GM23338 (cell line): ENCODE measurements around the gene PTPN20.

ENCODE experiments used
- CREB1 ChIP-seq: fragments of 250-450 bp; sonication (Bioruptor Pico); IDR thresholded peaks from 2 replicates; pipeline ENCODE4 v1.5.0; 2020; ENCODE audit warnings: low read depth, mild to moderate bottlenecking, moderate library complexity
- CTCF ChIP-seq, 2 experiments: fragments of 200-600 bp in 1 of 2; sonication (generic) in 1 of 2; conservative IDR thresholded peaks; 2 replicates each; pipeline versions ENCODE4 v1.5.1 to v1.6.1; 2016 to 2017; ENCODE audit warnings: antibody characterized with exemption in 2 of 2, low read depth in 2 of 2, mild to moderate bottlenecking in 2 of 2, moderate library complexity in 1 of 2
- EZH2 ChIP-seq: fragments of 200-600 bp; sonication (generic); IDR thresholded peaks from one replicate; pipeline ENCODE4 v1.8.0; 2017; ENCODE audit warnings: antibody characterized with exemption, mild to moderate bottlenecking, low read depth; ENCODE audit not compliant: unreplicated experiment
- EZH2phosphoT487 ChIP-seq: fragments of 200-600 bp; sonication (generic); IDR thresholded peaks from one replicate; pipeline ENCODE4 v1.8.1; 2018; ENCODE audit warnings: antibody characterized with exemption; ENCODE audit not compliant: unreplicated experiment
- JUNB ChIP-seq: IDR thresholded peaks from one replicate; pipeline ENCODE4 v1.6.1; 2016; ENCODE audit warnings: antibody characterized with exemption; ENCODE audit not compliant: unreplicated experiment
- NANOG ChIP-seq: IDR thresholded peaks from 2 replicates; pipeline ENCODE4 v1.6.1; 2016; ENCODE audit warnings: antibody characterized with exemption, borderline replicate concordance
- POLR2AphosphoS5 ChIP-seq: IDR thresholded peaks from 2 replicates; pipeline ENCODE4 v1.6.1; 2016; ENCODE audit warnings: antibody characterized with exemption, low read depth
- REST ChIP-seq: IDR thresholded peaks from one replicate; pipeline ENCODE4 v1.6.1; 2018; ENCODE audit warnings: antibody characterized with exemption; ENCODE audit not compliant: unreplicated experiment
- STAT1 ChIP-seq: IDR thresholded peaks from one replicate; pipeline ENCODE4 v1.6.1; 2016; ENCODE audit warnings: antibody characterized with exemption; ENCODE audit not compliant: unreplicated experiment
- ZNF114 ChIP-seq: fragments of 250-450 bp; sonication (Bioruptor Pico); IDR thresholded peaks from 2 replicates; pipeline ENCODE4 v1.5.0; 2020; ENCODE audit warnings: mild to moderate bottlenecking, moderate library complexity
- ZNF331 ChIP-seq: fragments of 250-450 bp; sonication (Bioruptor Pico); IDR thresholded peaks from 2 replicates; pipeline ENCODE4 v1.5.0; 2020; ENCODE audit warnings: low read depth, mild to moderate bottlenecking, moderate library complexity
- ZNF462 ChIP-seq: fragments of 250-450 bp; sonication (Bioruptor Pico); IDR thresholded peaks from 2 replicates; pipeline ENCODE4 v1.5.0; 2020; ENCODE audit warnings: mild to moderate bottlenecking, moderate library complexity
- TF ChIP-seq, protein P1 (sequence below): IDR thresholded peaks from 2 replicates; pipeline ENCODE4 v1.6.1; 2016; ENCODE audit warnings: antibody characterized with exemption

DNA sequence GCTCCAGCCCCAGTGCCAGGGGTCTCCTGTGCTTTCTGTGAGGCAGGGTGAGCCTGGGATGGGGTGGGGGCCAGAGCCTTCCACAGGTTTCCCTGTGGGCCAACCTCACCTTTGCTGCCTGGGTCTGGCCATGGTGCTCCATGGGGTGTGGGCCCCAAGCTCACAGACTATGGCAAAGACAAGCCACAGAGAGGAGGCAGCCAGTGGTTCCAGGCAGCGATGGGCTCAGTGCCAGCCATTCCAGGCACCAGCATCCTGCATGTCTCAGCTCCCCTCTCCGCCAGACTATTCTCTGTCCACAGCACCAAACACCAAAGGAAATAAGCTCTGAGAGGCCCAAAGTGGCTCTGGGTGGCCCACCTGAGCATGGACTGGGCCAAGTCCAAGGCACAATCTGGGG, 133.5 kb downstream of the PTPN20 start:
- TF ChIP-seq EZH2 = no peak
- TF ChIP-seq CTCF (conservative IDR thresholded peaks at IDR 0.05; ENCODE audit: low read depth in 2 of 2) = no peak
- no peak for TF ChIP-seq EZH2phosphoT487
- TF ChIP-seq POLR2AphosphoS5 = no peak
- TF ChIP-seq CREB1 (CRISPR knock-in tag) = no peak
- TF ChIP-seq REST = no peak
- no peak for TF ChIP-seq STAT1
- TF ChIP-seq JUNB = no peak
- TF ChIP-seq NANOG = no peak
- TF ChIP-seq ZNF462 (CRISPR knock-in tag) = no peak
- TF ChIP-seq, protein P1, sequence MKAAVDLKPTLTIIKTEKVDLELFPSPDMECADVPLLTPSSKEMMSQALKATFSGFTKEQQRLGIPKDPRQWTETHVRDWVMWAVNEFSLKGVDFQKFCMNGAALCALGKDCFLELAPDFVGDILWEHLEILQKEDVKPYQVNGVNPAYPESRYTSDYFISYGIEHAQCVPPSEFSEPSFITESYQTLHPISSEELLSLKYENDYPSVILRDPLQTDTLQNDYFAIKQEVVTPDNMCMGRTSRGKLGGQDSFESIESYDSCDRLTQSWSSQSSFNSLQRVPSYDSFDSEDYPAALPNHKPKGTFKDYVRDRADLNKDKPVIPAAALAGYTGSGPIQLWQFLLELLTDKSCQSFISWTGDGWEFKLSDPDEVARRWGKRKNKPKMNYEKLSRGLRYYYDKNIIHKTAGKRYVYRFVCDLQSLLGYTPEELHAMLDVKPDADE = no peak
- no peak for TF ChIP-seq ZNF331 (CRISPR knock-in tag)
- TF ChIP-seq ZNF114 (CRISPR knock-in tag) = no peak
